ENCODE results near the gene HNRNPA3. TPM values are rescaled to one million over a fixed set of nuclear protein-coding genes. Genes with fewer than 3 reads are reported as not detected.

Gene HNRNPA3
- total and polyA plus RNA-seq, 8 donors = 22.6 to 187 (median 95.2) TPM

GRCh38 chr2:177261116-177262060, 48.8 kb downstream of the HNRNPA3 start:
- Histone ChIP-seq H3K27me3 (no peaks in the 10 kb centered on the region), H3K4me3 (peak overlapping the region; percentile 68 to 99 (median 82)), H3K27ac (peak overlapping the region in 4 of 5 donors; percentile 98 to 100 (median 99)), H3K36me3 (no peaks in the 10 kb centered on the region), H3K4me1 (peaks cover 51 to 72% (median 64%) of the 10 kb centered on the region in 4 donors), H3K9me3 (no peaks in the 10 kb centered on the region)
- no peak for DNase-seq
- no peak for TF ChIP-seq POLR2A (IDR thresholded peaks at IDR 0.05)
- no peak for TF ChIP-seq EP300 (IDR thresholded peaks at IDR 0.05)
- TF ChIP-seq POLR2AphosphoS5 (IDR thresholded peaks at IDR 0.05) = no peak
- no peak for TF ChIP-seq CTCF (IDR thresholded peaks at IDR 0.05)
- WGBS, 5 donors = 5 to 14% (median 11%) methylated on average over 5 of the region's 5 CpGs
- intact Hi-C loops (cut with DNase I; ENCODE audit: low total_unique reads) = loop anchor here (5.0 kb wide), 1 partner anchor 49 kb away; the partner anchor contains the start of gene HNRNPA3

GRCh38 chr2:177262092-177262491, 49.5 kb downstream of the HNRNPA3 start:
- Histone ChIP-seq H3K4me1 (peaks cover 51 to 72% (median 63%) of the 10 kb centered on the region in 4 donors), H3K27ac (peak overlapping the region in 4 of 5 donors; percentile 98 to 100 (median 99)), H3K9me3 (no peaks in the 10 kb centered on the region), H3K4me3 (peak overlapping the region; percentile 68 to 99 (median 82)), H3K27me3 (no peaks in the 10 kb centered on the region), H3K36me3 (no peaks in the 10 kb centered on the region)
- no peak for DNase-seq
- TF ChIP-seq CTCF (IDR thresholded peaks at IDR 0.05) (no peak), POLR2A (IDR thresholded peaks at IDR 0.05) (no peak), EP300 (IDR thresholded peaks at IDR 0.05) (no peak), POLR2AphosphoS5 (IDR thresholded peaks at IDR 0.05) (no peak)
- intact Hi-C loops (cut with DNase I; ENCODE audit: low total_unique reads) = loop anchor here (5.0 kb wide), 1 partner anchor 50 kb away; the partner anchor contains the start of gene HNRNPA3
- WGBS, 5 donors = 2 to 11% (median 9%) methylated on average over 2 of the region's 2 CpGs

- WGBS, 5 donors = 1 to 2% (median 1%) methylated on average over 6 of the region's 6 CpGs
- intact Hi-C loops (cut with DNase I; ENCODE audit: low total_unique reads) = loop anchor here (5.0 kb wide), 1 partner anchor 51 kb away; the partner anchor contains the start of gene HNRNPA3
- DNase-seq = no peak
- Histone ChIP-seq H3K4me3 (peak overlapping the region; percentile 68 to 99 (median 82)), H3K4me1 (peaks cover 49 to 71% (median 55%) of the 10 kb centered on the region in 4 donors), H3K9me3 (no peaks in the 10 kb centered on the region), H3K27ac (peak overlapping the region; percentile 98 to 100 (median 99)), H3K27me3 (no peaks in the 10 kb centered on the region), H3K36me3 (no peaks in the 10 kb centered on the region)
- TF ChIP-seq CTCF (IDR thresholded peaks at IDR 0.05) (no peak), EP300 (IDR thresholded peaks at IDR 0.05) (no peak)
These were observed 50.4 kb downstream of the HNRNPA3 start for GRCh38 chr2:177262958-177263450.

GRCh38 chr2:177263451-177264208, 51.0 kb downstream of the HNRNPA3 start:
- intact Hi-C loops (cut with DNase I; ENCODE audit: low total_unique reads) = loop anchor here (5.0 kb wide), 1 partner anchor 51 kb away; the partner anchor contains the start of gene HNRNPA3
- 0 to 1% (median 0%) methylated on average over 23 to 81 of the region's 81 CpGs for WGBS, 5 donors
- no peaks in the 10 kb centered on the region for H3K36me3 ChIP-seq
- H3K27ac ChIP-seq = peak overlapping the region; percentile 98 to 100 (median 99)
- H3K4me1 ChIP-seq = peaks cover 43 to 71% (median 57%) of the 10 kb centered on the region in 4 donors
- TF ChIP-seq POLR2A (IDR thresholded peaks at IDR 0.05) (no peak), POLR2AphosphoS5 (IDR thresholded peaks at IDR 0.05) (peak; percentile 94 to 98 (median 95)), CTCF (IDR thresholded peaks at IDR 0.05) (peak in 5 of 7 experiments; percentile 73 to 92 (median 86)), EP300 (IDR thresholded peaks at IDR 0.05) (peak; percentile 64)
- peak overlapping the region; percentile 68 to 99 (median 82) for H3K4me3 ChIP-seq
- no peaks in the 10 kb centered on the region for H3K9me3 ChIP-seq
- DNase-seq = peak; percentile 99
- H3K27me3 ChIP-seq = no peaks in the 10 kb centered on the region
